GM23338 (cell line): ENCODE measurements around the gene EFCC1. TPM values are rescaled to one million over a fixed set of nuclear protein-coding genes. Genes with fewer than 3 reads are reported as not detected.

Experiments
- ATAC-seq: fragments of 200-7000 bp; cut with Tn5 transposase; 3 replicates; pipeline ENCODE4 v1.9.1; 2020
- DNase-seq: peaks from one replicate; pipeline ENCODE4 v3.0.0-alpha.2; 2015; ENCODE audit warnings: low spot score
- H2AFZ ChIP-seq: fragments of 200-600 bp; sonication (generic); 2 replicates; pipeline ENCODE4 v1.8.0; 2016; ENCODE audit warnings: antibody characterized with exemption, mild to moderate bottlenecking, moderate library complexity
- H3F3A ChIP-seq: fragments of 200-600 bp; sonication (generic); replicated peaks from 2 replicates; pipeline ENCODE4 v1.8.0; 2017; ENCODE audit warnings: antibody characterized with exemption, mixed run types, low read depth
- H3K27ac ChIP-seq: fragments of 200-600 bp; sonication (generic); 2 replicates; pipeline ENCODE4 v1.6.1; 2016; ENCODE audit warnings: low read depth
- H3K27me3 ChIP-seq: fragments of 200-600 bp; sonication (generic); 2 replicates; pipeline ENCODE4 v1.8.0; 2016; ENCODE audit warnings: mild to moderate bottlenecking, mixed run types, moderate library complexity; ENCODE audit not compliant: insufficient read depth
- H3K36me3 ChIP-seq: fragments of 200-600 bp; sonication (generic); 2 replicates; pipeline ENCODE4 v1.8.0; 2016; ENCODE audit warnings: mild to moderate bottlenecking; ENCODE audit not compliant: insufficient read depth
- H3K4me1 ChIP-seq: fragments of 200-600 bp; sonication (generic); 2 replicates; pipeline ENCODE4 v1.8.0; 2016; ENCODE audit warnings: mild to moderate bottlenecking, moderate library complexity; ENCODE audit not compliant: insufficient read depth
- H3K4me2 ChIP-seq: fragments of 200-600 bp; sonication (generic); 2 replicates; pipeline ENCODE4 v1.7.1; 2017; ENCODE audit warnings: mixed run types
- H3K4me3 ChIP-seq: fragments of 200-600 bp; sonication (generic); 2 replicates; pipeline ENCODE4 v1.6.1; 2016; ENCODE audit warnings: mixed run types
- H3K79me2 ChIP-seq: fragments of 200-600 bp; sonication (generic); replicated peaks from 2 replicates; pipeline ENCODE4 v1.8.0; 2017; ENCODE audit warnings: mild to moderate bottlenecking; ENCODE audit not compliant: insufficient read depth
- H3K9me2 ChIP-seq: fragments of 200-600 bp; sonication (generic); 2 replicates; pipeline ENCODE4 v1.8.0; 2017; ENCODE audit not compliant: insufficient read depth
- H4K20me1 ChIP-seq: fragments of 200-600 bp; sonication (generic); replicated peaks from 2 replicates; pipeline ENCODE4 v1.8.0; 2017; ENCODE audit warnings: mild to moderate bottlenecking; ENCODE audit not compliant: insufficient read depth
- H3K27ac Mint-ChIP-seq: 2 replicates; pipeline ENCODE4 v1.8.0; 2020; ENCODE audit warnings: inconsistent platforms, mild to moderate bottlenecking, moderate library complexity, mixed read lengths
- H3K27me3 Mint-ChIP-seq: 3 replicates; pipeline ENCODE4 v1.8.0; 2022; ENCODE audit warnings: low read depth, mild to moderate bottlenecking, moderate library complexity, mixed read lengths, inconsistent platforms; ENCODE audit not compliant: insufficient read depth, poor library complexity
- H3K36me3 Mint-ChIP-seq: 3 replicates; pipeline ENCODE4 v1.8.0; 2021; ENCODE audit warnings: low read depth, mild to moderate bottlenecking, inconsistent platforms, moderate library complexity, mixed read lengths
- H3K4me1 Mint-ChIP-seq: 3 replicates; pipeline ENCODE4 v1.8.0; 2020; ENCODE audit warnings: mild to moderate bottlenecking, inconsistent platforms, mixed read lengths
- H3K4me3 Mint-ChIP-seq: 3 replicates; pipeline ENCODE4 v1.8.0; 2021; ENCODE audit warnings: moderate library complexity, mild to moderate bottlenecking, inconsistent platforms, mixed read lengths
- H3K9me3 Mint-ChIP-seq: 3 replicates; pipeline ENCODE4 v1.8.0; 2020; ENCODE audit warnings: moderate library complexity, mild to moderate bottlenecking, inconsistent platforms, mixed read lengths
- CREB1 ChIP-seq: fragments of 250-450 bp; sonication (Bioruptor Pico); IDR thresholded peaks from 2 replicates; pipeline ENCODE4 v1.5.0; 2020; ENCODE audit warnings: low read depth, mild to moderate bottlenecking, moderate library complexity
- CTCF ChIP-seq, 2 experiments: fragments of 200-600 bp in 1 of 2; sonication (generic) in 1 of 2; conservative IDR thresholded peaks; 2 replicates each; pipeline versions ENCODE4 v1.5.1 to v1.6.1; 2016 to 2017; ENCODE audit warnings: antibody characterized with exemption in 2 of 2, low read depth in 2 of 2, mild to moderate bottlenecking in 2 of 2, moderate library complexity in 1 of 2
- ETS1 ChIP-seq: IDR thresholded peaks from 2 replicates; pipeline ENCODE4 v1.6.1; 2016; ENCODE audit warnings: antibody characterized with exemption
- EZH2 ChIP-seq: fragments of 200-600 bp; sonication (generic); IDR thresholded peaks from one replicate; pipeline ENCODE4 v1.8.0; 2017; ENCODE audit warnings: antibody characterized with exemption, mild to moderate bottlenecking, low read depth; ENCODE audit not compliant: unreplicated experiment
- EZH2phosphoT487 ChIP-seq: fragments of 200-600 bp; sonication (generic); IDR thresholded peaks from one replicate; pipeline ENCODE4 v1.8.1; 2018; ENCODE audit warnings: antibody characterized with exemption; ENCODE audit not compliant: unreplicated experiment
- NANOG ChIP-seq: IDR thresholded peaks from 2 replicates; pipeline ENCODE4 v1.6.1; 2016; ENCODE audit warnings: antibody characterized with exemption, borderline replicate concordance
- POLR2AphosphoS5 ChIP-seq: IDR thresholded peaks from 2 replicates; pipeline ENCODE4 v1.6.1; 2016; ENCODE audit warnings: antibody characterized with exemption, low read depth
- REST ChIP-seq: IDR thresholded peaks from one replicate; pipeline ENCODE4 v1.6.1; 2018; ENCODE audit warnings: antibody characterized with exemption; ENCODE audit not compliant: unreplicated experiment
- ZNF462 ChIP-seq: fragments of 250-450 bp; sonication (Bioruptor Pico); IDR thresholded peaks from 2 replicates; pipeline ENCODE4 v1.5.0; 2020; ENCODE audit warnings: mild to moderate bottlenecking, moderate library complexity
- polyA plus RNA-seq: library from polyadenylated mRNA; unstranded; fragments of >200 nt; fragmentation: Nextera tagmentation; extraction: Ambion mirVana; gene quantifications from 2 replicates; pipeline ENCODE4 v1.2.1, GENCODE V29; 2016
- total RNA-seq: library from RNA; depleted of rRNA; stranded (reverse); fragments of >200 nt; shearing (Covaris generic); gene quantifications from 2 replicates; pipeline ENCODE4 v1.2.3, GENCODE V29; 2014

EFCC1 gene
- total and polyA plus RNA-seq, 2 experiments from 2014 or later: not detected

- TF ChIP-seq REST (no peak), CREB1 (CRISPR knock-in tag) (no peak)
These were observed 50.8 kb downstream of the EFCC1 start (continued) for GRCh38 chr3:129051871-129052340.

GRCh38 chr3:129052675-129053074, 51.6 kb downstream of the EFCC1 start:
- no peak overlapping the region for H2AFZ ChIP-seq
- Mint-ChIP-seq H3K36me3 (peaks cover 7% of the 10 kb centered on the region), H3K4me3 (no peak overlapping the region), H3K4me1 (peaks cover 4% of the 10 kb centered on the region; the same call in 2 of the 3 replicates), H3K27ac (no peak overlapping the region), H3K9me3 (peaks cover 7% of the 10 kb centered on the region), H3K27me3 (no peaks in the 10 kb centered on the region)
- no peak overlapping the region for H3K4me3 ChIP-seq
- DNase-seq (no peak), ATAC-seq (no peak)
- H3K4me2 ChIP-seq: no peak overlapping the region
- H3F3A ChIP-seq: no peaks in the 10 kb centered on the region
- peaks cover 5% of the 10 kb centered on the region; the same call in 1 of the 2 replicates for H3K9me2 ChIP-seq
- H3K27me3 ChIP-seq: peaks cover 5% of the 10 kb centered on the region; the same call in 1 of the 2 replicates
- no peaks in the 10 kb centered on the region for H3K4me1 ChIP-seq
- no peaks in the 10 kb centered on the region for H4K20me1 ChIP-seq
- peaks cover 5% of the 10 kb centered on the region; the same call in 1 of the 2 replicates for H3K36me3 ChIP-seq
- H3K27ac ChIP-seq: no peak overlapping the region
- no peaks in the 10 kb centered on the region for H3K79me2 ChIP-seq
- TF ChIP-seq NANOG (no peak), EZH2 (no peak), POLR2AphosphoS5 (no peak), CTCF (conservative IDR thresholded peaks at IDR 0.05; ENCODE audit: low read depth in 2 of 2) (no peak), ETS1 (no peak), ZNF462 (CRISPR knock-in tag) (no peak), EZH2phosphoT487 (no peak)
